HL-60/S4 (cell line): ENCODE results near the gene GRIK4.

Experiments used
- in situ Hi-C: fragments of 300-500 bp; cut with MboI; formaldehyde crosslinking; loops from 2 replicates; pipeline ENCODE4 v1.14.3; 2022; ENCODE audit warnings: low sequenced_read_pairs

The GRIK4 gene

DNA sequence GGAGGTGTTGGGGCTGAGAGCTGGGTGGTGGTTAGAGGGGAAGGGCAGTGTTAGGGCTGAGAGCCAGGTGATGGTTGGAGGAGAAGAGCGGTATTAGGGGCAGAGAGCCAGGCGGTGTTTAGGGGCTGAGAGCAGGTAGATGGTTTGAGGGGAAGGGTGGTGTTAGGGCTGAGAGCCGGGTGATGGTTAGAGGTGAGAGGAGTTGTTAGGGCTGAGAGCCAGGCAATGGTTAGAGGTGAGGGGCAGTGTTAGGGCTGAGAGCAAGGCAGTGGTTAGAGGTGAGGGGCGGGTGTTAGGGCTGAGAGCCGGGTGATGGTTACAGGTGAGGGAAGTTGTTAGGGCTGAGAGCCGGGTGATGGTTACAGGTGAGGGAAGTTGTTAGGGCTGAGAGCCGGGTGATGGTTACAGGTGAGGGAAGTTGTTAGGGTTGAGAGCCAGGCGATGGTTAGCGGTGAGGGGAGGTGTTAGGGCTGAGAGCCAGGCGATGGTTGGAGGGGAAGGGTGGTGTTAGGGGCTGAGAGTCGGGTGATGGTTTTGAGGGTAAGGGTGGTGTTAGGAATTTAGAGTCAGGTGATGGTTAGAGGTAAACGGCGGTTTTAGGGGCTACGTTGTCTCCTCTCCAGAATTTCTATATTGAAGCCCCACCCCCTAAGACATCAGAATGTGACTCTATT, 282.4 kb downstream of the GRIK4 start:
- in situ Hi-C loops, result no loop called here

DNA sequence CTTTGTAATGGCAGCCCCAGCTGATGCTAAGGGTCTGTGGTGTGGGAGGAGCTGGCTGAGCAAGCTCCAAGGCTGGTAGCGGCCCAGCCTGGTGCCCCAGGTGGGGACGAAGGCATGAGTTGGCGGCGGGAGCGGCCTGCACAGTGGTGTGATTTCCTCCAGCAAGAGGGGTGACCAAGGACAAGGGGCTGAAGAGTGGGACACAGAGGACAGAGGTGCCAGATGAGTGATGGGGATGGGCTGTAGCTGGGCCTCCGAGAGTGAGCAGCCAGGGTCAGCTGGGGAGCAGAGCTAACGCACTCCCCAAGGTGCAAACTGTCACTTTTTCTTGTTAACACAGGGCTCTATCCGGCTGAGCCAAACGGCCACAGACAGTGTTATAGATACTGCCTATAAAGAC, 283.2 kb downstream of the GRIK4 start:
- in situ Hi-C loops, result no loop called here

DNA sequence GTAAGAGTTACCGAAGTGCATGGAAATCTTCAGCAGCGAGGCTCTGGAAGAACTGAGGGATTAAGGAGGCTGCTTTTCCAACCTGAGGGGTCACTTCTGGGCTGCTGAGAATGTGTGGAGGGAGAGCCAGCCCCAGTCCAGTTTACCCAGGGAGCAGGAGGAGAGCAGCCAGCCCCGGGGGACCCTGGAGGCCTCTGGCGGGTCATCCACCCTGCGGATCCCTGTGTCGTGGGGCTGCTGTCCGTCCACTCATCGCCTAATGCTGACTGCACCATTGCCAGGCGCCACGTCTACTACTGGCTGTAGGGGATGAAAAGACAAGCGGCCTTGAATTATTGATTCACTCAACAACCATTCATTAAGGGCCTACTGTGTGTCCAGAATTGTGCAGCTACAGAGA, 283.6 kb downstream of the GRIK4 start:
- in situ Hi-C loops, result no loop called here

DNA sequence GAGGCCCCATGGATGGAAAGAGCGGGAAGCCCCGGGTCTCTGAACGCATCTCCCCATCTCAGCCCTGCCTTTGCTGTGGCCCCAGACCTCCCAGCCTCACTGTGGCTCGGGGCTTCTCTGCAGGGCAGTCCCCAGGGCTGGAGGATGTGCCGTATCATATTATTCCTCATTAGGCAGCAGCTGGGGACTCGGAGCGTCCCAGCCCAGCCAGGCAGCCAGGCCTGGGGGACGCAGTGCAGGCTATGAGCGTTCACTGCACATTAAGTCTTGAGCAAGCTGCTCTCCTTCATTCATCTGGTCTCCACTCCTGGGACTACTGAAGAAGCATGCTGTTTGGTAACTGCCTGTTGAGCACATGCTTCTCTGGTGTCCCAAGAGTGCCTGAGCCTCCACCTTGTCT, 285.6 kb downstream of the GRIK4 start:
- in situ Hi-C loops, result no loop called here

DNA sequence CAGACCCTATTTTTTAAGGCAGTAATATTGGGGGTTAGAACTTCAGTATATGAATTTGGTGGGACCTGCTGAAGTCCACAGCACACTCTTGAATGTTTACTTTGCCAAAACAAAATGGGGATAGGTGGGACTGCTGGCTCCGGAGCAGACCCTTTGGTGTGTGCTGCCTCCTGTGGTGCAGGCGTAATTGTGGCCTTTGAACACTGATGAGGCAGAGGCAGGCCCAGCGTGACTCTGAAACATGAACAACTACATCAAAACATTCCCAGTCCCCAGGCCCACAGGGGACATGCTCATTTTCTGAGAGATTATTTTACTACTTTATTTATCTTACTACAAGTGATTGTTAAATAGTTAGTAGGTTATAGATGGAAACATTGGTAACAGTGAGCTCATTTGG, 287.3 kb downstream of the GRIK4 start:
- in situ Hi-C loops, result no loop called here

DNA sequence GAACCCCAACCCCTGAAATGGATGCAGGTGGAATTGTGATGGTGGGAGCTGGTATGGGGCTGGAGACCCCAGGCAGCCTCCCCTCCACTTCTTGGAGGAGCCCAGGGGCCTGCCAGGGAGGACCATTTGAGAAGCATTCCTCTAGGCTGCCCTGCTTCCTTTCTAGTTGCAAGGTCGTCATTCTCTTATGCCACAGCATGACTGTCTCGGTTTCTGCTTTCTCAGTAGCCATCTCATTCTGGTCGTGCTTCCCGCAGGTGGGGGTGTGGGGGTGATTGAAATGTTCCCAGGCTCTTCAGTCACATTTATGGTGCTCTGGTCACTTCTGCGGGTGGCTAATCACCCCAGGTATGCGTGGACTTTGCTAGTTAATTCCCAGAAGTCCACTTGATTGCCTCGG, 288.7 kb downstream of the GRIK4 start:
- in situ Hi-C loops, result no loop called here

DNA sequence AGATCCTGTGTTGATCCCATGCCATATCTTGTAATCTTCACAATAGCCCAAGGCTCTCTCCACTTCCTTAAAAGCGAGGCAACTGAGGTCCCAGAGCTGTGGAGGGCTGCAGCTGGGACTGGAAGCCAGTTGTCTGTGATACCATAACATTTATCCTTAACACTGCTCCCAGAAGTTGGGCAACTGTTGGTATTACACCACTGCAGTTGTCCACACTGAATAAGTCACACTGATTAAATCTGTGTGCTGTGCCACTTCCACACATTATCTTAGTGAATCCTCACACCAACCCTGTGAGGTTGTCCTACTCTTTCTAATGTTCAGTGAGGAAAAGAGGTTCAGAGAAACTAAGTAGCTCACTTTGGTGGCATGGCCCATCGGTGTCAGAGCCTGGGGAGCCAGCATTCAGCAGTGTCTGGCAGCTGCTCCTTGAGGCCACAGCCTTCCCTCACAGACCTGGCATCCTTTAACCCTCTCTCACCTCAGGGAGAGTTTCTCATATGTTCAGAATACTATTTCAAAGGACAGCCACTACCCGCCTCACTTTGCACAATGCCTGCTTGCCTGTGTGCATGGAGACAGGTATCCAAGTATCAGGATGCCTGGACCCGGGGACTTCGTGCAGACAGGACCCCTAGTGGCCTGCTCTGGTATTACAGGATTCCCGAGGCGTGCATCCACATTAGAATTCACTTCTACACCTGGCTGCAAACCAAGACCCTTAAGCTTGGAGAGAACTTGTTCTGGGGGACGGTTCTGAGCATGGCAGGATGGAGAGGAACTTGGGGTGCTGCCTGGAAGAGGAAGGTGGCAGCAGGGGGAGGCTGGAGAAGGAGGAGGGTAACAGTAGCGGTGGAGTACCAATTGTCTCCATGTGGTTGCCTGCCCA, 290.5 kb downstream of the GRIK4 start:
- in situ Hi-C loops, result no loop called here

DNA sequence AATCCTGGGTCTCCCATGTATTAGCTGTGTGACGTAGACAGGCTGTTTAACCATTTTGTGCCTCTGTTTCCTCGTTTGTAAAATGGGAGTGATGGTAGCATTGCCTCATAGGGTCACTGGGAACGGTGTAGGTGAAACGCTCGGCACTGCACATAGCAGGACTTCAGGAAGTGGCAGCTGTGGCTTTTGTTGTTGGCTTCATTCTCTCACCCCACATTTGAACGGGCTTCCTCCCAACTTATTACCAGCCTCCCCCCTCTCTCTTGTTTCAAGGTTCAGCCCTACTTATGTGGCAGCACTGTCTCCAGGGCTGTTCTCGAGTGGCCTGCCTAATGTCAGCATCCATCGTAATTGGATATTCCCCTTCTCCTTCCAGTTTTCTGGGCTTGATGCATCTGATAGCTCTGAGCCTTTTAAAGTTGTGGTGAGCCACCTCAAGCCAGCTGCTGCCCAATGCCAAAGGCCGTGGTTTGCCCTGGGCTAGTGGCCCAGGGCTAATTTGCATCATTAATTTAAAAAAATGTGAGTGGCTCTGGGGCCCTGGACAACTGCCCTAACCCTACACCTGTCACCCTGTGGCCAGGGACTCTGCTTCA, 294.5 kb downstream of the GRIK4 start:
- in situ Hi-C loops, result no loop called here

DNA sequence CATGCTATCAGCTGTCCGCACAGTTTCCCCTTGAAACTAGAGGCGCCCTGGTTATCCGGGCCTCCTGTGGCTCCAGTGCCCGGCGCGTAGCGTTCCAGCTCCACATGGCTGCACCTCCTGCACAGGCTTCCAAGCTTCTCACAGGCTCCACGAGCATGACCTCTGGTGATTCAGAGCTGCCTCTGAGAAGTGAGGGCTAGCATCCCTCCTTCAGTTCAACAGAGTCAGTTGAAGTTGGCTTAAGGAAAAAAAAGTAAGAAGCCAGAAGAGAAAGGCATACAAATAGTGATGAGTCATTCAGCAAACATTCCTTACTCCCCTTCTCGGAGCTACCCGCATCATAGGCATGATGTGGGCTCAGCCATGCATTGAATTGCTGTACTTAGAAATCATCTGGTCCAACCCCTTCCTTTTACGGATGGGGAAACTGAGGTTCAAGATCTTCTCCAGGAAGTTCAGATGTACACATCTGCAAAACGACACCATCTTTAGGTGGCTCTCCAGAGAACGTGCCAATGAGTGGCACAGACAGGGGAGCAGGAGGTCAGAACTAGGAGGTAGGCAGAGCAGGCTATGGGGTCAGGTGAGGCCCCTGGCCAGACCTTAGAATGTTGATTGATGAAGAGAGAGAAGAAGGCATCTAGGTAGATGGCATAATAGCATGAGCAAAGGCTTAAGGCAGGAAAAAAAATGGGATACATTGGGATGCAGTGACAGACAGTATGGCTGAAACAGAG, 296.0 kb downstream of the GRIK4 start:
- in situ Hi-C loops, result no loop called here

DNA sequence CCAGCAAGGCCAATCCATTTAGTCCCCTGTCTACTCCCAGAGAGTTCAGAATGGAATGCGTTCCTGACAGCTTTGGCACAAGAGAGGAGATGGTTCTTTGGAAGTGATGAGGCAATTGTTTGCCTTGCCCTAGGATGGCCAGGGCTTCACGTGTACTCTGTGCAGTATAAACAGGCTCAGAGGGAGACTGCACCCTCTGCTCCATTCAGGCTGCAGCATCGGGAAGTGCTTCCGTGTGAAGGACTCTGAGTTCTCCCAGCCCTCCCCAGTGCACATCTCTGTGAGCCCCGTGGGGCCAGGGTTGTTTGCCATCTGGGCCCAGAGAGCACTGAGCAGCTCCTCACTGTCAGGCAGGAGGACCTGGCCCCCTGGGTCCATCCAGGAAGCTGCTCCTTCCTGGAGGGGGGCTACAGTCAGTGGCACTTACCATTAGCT, 297.1 kb downstream of the GRIK4 start:
- in situ Hi-C loops, result no loop called here

DNA sequence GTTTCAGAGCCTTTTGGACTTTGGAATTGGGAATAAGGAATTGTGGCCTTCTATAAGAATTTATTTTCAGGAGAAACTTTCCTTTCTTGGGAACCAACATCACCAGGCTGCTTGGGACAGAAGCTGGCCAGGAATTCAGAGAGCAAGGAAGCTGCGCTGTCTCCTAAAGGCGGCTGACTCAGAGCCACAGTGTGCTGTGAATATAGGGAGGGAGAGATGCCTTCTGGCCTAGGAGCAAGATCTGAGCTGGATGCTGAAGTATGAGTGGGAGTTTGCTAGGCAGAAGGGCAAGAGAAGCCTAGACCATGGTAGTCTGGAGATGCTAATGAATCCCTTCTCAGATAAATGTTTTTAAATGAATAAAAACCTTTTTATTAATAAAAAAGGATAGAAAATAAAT, 298.7 kb downstream of the GRIK4 start:
- in situ Hi-C loops, result no loop called here

DNA sequence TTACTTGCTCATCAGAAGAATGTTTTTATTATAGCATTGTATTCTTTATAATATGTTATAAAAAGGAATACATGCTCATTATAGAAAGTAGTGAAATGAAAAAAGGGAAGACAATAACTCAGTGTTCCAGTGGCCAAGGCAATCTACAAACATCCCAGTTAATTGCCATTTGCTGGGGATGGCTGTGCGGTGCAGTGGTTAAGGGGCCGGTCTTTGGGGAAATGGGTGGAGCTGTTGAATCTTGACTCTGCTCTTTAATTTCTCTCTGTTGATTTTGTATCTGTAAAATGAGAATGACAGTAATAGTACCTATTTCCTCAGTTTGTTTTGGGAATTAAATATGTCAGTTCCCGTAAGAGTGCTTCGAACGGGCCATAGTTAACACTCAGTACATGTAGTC, 299.7 kb downstream of the GRIK4 start:
- in situ Hi-C loops, result no loop called here

DNA sequence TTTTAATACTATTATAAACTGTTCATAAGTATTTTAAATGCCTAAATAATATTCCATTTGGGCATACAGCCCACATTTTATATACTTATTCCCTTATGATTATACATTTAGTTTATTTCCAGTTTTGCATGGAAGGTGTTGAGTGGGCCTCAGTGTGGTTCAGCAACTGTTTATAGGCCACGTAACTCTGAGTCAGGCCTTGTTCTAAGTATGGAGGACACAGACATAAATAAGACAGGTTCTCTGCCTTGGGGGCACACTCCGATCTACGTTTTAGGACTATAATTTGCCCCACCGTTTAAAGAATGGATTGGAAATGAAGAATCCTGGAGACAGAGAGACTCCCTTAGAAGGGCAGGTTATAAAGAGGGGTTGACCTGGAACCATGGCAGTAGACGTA, 300.2 kb downstream of the GRIK4 start:
- in situ Hi-C loops, result no loop called here

DNA sequence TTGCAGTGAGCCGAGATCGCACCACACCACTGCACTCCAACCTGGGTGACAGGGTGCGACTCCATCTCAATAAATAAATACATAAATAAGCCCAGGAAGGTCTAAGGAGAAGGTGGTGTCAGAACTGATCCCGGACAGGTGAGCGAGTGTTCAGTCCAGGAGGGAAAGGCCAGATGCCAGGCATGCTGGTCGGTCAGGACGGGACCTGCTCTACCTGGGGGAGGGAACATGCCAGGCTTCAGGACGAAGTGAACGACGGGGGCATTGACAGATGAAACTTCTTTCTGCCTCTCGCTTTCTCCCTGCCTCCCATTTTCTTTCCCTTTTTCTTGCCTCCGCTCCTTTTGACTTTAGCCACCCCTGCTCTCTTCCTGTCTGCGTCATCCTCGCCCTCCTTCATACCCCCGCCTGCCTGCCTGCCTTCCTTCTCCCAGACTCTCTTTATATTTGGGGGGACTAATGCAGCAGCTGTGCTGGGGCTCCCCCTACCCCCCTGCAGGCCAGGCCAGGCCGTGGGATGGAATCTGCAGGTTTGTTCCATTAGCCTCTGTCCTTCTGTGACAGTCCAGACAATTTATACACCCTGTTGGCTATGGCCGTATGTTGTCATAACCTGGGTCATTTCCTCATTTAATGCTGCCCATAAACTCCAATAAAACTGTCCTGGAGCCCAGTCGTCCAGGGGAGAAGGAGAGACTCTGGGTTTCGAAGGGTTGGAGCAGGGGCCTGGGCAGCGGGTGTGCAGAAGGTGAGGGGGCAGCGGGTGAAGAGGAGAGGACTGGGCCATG, 303.2 kb downstream of the GRIK4 start:
- in situ Hi-C loops, result no loop called here

DNA sequence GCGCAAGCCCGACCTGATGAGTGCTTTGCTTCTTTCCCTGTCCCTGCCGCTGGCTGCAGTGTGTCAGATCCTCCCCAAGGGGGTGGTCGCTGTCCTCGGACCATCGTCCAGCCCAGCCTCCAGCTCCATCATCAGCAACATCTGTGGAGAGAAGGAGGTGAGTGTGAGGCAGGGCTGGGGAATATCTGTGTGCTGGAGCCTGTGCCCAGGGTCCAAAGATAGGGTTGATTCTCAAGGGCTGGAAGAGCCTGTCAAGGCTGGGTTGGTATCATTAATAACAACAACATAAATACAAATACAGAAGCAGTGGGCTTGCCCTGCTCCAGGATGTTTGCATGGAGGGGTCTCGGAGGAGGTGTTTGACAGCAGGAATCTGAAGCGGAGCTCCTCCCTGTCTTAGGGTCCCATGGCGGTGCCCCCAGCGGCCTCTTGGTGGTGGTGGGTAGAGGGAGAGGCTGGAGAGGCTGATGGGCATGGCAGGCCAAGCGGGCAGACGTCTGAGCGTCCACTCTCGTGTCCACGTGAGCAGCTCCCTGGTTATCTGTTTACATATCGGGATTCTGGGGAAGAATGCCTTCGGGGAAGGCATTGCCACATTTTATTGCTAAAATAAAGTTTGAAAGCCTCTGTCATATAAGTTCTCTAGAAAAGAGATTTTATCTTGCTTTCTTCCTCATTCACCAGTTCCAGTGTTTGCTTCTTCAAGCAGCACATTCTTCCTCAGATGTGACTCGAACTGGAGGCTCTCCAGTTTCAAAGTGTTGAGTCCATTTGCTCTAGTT, 304.0 kb downstream of the GRIK4 start:
- in situ Hi-C loops, result no loop called here

DNA sequence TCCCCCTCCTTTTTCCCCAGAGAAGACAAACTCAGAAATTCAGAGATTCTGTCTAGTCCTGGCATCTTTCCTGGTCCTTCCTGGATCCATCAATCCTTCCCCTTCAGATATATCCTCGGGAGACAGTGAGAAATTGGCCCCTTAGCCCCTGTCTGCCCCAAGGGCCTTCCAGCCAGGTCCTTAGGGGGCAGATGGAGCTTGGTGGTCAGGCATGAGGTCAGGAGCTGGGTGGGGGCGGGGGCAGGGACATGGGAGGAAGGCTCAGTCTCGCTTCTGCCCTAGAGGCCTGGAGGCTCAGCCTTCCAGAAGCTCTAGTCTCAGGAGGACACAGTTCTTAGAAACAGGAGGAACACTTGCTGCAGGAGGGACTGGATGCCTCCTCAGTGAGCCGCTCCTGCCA, 304.6 kb downstream of the GRIK4 start:
- in situ Hi-C loops, result no loop called here

DNA sequence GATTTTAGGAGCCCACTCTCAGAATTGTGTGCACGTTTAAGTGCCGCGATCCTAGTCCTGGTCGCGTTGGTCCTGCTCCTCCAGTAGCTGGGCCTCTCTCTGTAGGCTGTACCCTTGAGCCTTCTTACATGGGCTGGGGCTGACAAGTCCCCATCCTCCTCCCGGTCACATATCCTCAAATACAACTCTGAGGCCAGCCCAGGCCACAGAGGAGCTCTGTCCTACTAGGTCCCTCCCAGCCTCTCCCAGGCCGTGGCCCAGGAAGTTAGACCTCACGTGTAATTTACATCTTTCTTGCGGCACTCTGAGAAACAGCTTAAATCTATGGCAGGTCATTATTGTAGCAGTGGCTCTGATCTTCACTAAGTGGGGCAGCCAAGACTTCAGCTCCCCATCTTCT, 305.2 kb downstream of the GRIK4 start:
- in situ Hi-C loops, result no loop called here

DNA sequence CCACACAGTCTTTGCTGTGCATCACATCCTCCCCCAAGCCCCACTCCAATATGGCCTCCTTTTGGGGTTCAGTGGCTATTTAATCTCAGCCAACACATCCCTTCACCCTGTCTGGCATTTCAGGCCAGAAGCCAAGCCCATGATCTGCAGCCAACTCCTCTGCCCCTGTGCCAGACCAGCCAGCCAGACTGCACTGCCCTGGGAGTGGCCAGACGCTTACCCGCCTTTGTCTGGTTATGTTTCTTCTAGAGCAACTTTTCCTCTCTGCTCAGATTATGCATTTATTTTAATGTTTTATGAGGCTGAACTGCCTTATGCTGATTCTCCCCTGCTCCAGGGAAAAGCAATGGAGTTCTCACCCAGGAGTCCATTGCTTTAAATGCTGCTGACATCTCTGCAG, 305.6 kb downstream of the GRIK4 start:
- in situ Hi-C loops, result no loop called here

DNA sequence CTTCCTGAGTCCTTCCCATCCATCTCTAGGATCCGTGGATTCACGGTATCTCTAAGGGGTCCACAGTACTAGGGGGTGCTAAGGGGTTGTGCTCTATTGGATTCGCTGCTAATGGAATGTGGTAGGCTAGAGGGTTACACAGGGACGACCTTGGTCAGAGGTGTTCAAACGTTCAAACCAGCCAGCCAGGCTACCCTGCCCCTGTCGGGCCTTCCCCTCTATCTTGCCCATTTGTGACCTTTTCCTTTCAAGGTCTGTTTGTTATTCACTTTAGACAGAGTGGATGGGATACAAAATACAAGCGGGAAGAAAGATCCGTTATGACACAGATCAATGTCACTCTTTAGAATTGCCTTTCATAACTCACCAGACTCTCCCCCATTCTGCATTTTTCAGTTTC, 306.5 kb downstream of the GRIK4 start:
- in situ Hi-C loops, result no loop called here

DNA sequence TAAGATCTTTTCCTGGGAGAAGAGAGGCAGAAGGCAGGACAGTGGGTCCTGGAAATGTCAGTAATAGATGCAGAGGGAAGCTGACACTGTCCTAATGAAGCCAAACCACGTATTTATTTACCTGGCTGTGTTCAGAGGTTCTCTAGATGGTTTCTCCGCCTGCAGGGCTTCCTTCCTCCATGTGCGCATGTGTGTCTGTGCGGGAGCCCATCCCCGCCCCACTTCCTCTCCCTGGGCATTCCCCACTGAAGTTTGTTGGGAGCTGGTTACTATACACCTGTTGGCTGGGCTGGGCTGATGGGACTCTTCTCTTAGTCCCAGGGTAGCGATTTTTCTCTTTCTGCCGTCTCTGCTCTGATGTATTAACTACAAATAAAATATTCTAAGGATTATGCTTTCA, 307.5 kb downstream of the GRIK4 start:
- in situ Hi-C loops, result no loop called here
